ENCODE results near the gene P2RY6.

The P2RY6 gene

GRCh38 chr11:73295996-73296318, 23.8 kb downstream of the P2RY6 start:
- no peak for DNase-seq (ENCODE audit: low read depth, low spot score)

GRCh38 chr11:73296501-73297230, 24.5 kb downstream of the P2RY6 start:
- DNase-seq (ENCODE audit: low read depth, low spot score), result no peak

- DNase-seq (ENCODE audit: low read depth, low spot score), result no peak
Observed at GRCh38 chr11:73297231-73297590, 25.1 kb downstream of the P2RY6 start.

GRCh38 chr11:73297702-73298101, 25.6 kb downstream of the P2RY6 start:
- no peak for DNase-seq (ENCODE audit: low read depth, low spot score)

GRCh38 chr11:73298233-73298632, 26.1 kb downstream of the P2RY6 start:
- no peak for DNase-seq (ENCODE audit: low read depth, low spot score)

GRCh38 chr11:73299751-73300150, 27.6 kb downstream of the P2RY6 start:
- DNase-seq (ENCODE audit: low read depth, low spot score), result no peak

GRCh38 chr11:73306069-73306841, 34.1 kb downstream of the P2RY6 start:
- DNase-seq (ENCODE audit: low read depth, low spot score), result no peak

GRCh38 chr11:73306977-73307322, 34.8 kb downstream of the P2RY6 start:
- DNase-seq (ENCODE audit: low read depth, low spot score), result no peak

GRCh38 chr11:73307323-73308002, 35.3 kb downstream of the P2RY6 start:
- peak; percentile 81 for DNase-seq (ENCODE audit: low read depth, low spot score)

- peak; percentile 8 for DNase-seq (ENCODE audit: low read depth, low spot score)
Observed at GRCh38 chr11:73308003-73308960, 36.1 kb downstream of the P2RY6 start, which contains the start of gene ARHGEF17. TSS of gene ARHGEF17 (plus strand) at chr11:73308276. CDS start at chr11:73308639, 363 bp downstream.

GRCh38 chr11:73308961-73309919, 37.1 kb downstream of the P2RY6 start:
- DNase-seq (ENCODE audit: low read depth, low spot score), result no peak

- no peak for DNase-seq (ENCODE audit: low read depth, low spot score)
Observed at GRCh38 chr11:73310076-73310475, 37.9 kb downstream of the P2RY6 start.

GRCh38 chr11:73310661-73311393, 38.7 kb downstream of the P2RY6 start:
- DNase-seq (ENCODE audit: low read depth, low spot score), result no peak

GRCh38 chr11:73311394-73311869, 39.3 kb downstream of the P2RY6 start:
- no peak for DNase-seq (ENCODE audit: low read depth, low spot score)

GRCh38 chr11:73312036-73312435, 39.9 kb downstream of the P2RY6 start:
- DNase-seq (ENCODE audit: low read depth, low spot score), result no peak

GRCh38 chr11:73312851-73313327, 40.8 kb downstream of the P2RY6 start:
- DNase-seq (ENCODE audit: low read depth, low spot score), result no peak

- no peak for DNase-seq (ENCODE audit: low read depth, low spot score)
Observed at GRCh38 chr11:73313652-73314051, 41.5 kb downstream of the P2RY6 start.

GRCh38 chr11:73314117-73314961, 42.2 kb downstream of the P2RY6 start:
- no peak for DNase-seq (ENCODE audit: low read depth, low spot score)
